Neutrophil (primary cell): Measurements from ENCODE around the gene NFATC2IP.

Source experiments
- H3K27ac ChIP-seq: fragments of 200-600 bp; sonication (generic); 2 replicates; pipeline ENCODE4 v1.5.1; 2016; ENCODE audit warnings: mild to moderate bottlenecking, moderate library complexity
- H3K27me3 ChIP-seq: fragments of 200-600 bp; sonication (generic); 2 replicates; pipeline ENCODE4 v1.6.0; 2016; ENCODE audit warnings: mild to moderate bottlenecking
- H3K36me3 ChIP-seq: fragments of 200-600 bp; sonication (generic); 2 replicates; pipeline ENCODE4 v1.5.1; 2017
- H3K4me1 ChIP-seq, 2 experiments: fragments of 200-600 bp in 1 of 2; sonication (generic) in 1 of 2; 1 replicate in 1 of 2; 2 replicates in 1 of 2; pipeline versions ENCODE4 v1.5.1 to v1.6.1; 2013 to 2016; ENCODE audit warnings: low read depth in 1 of 2, low read length in 1 of 2, mild to moderate bottlenecking in 1 of 2, moderate library complexity in 1 of 2; ENCODE audit not compliant: control insufficient read depth in 1 of 2, insufficient read depth in 1 of 2
- H3K4me3 ChIP-seq, 2 experiments: fragments of 200-600 bp in 1 of 2; sonication (generic) in 1 of 2; 1 replicate in 1 of 2; 2 replicates in 1 of 2; pipeline ENCODE4 v1.5.1; 2013 to 2016; ENCODE audit warnings: low read depth in 1 of 2, low read length in 1 of 2, mild to moderate bottlenecking in 1 of 2, moderate library complexity in 1 of 2
- H3K9me3 ChIP-seq: fragments of 200-600 bp; sonication (generic); 2 replicates; pipeline ENCODE4 v1.5.1; 2016
- TF ChIP-seq, protein P1 (sequence below): fragments of 200-600 bp; sonication (generic); IDR thresholded peaks from 2 replicates; pipeline ENCODE4 v1.5.1; 2016; ENCODE audit warnings: antibody characterized with exemption

The NFATC2IP gene

DNA sequence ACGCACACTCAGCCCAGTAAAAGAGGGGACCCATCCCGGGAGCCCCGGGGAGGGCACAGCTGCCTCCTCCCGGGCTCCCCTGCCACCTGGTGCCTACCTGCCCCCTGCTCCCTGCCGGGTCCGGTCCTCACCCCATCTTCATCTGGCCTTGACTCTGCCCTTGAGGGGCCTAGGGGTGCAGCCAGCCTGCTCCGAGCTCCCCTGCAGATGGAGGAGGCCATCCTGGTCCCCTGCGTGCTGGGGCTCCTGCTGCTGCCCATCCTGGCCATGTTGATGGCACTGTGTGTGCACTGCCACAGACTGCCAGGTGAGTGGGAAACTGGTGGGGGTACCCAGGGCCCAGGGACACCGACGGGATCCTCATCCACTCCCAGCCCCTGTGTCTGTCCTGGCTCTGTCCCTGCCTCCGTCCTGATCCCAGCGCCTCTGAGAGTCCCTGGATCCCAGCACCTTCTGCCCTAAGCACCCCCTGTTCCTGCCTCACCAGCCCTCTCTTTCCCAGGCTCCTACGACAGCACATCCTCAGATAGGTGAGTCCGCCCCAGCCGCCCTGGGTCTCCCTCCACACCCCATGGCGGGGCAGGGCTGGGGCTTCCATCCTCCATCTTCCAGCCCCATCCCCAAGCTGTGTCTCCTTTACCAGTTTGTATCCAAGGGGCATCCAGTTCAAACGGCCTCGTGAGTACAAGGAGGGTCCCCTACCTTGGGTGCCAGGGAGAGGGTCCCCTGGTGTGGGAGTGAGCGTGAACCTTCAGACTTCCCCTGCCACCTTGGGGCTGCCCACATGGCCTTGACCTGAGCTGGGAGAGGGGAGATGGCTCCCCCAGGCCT lies 34.7 kb downstream of the NFATC2IP start:
- H3K27me3 ChIP-seq: no peaks in the 10 kb centered on the region
- H3K4me1 ChIP-seq: peaks cover 15 to 19% of the 10 kb centered on the region in 2 experiments
- no peaks in the 10 kb centered on the region for H3K9me3 ChIP-seq
- H3K4me3 ChIP-seq: peak overlapping the region; percentile 47 to 62
- peaks cover 10% of the 10 kb centered on the region for H3K36me3 ChIP-seq
- no peak overlapping the region for H3K27ac ChIP-seq
- TF ChIP-seq, protein P1, sequence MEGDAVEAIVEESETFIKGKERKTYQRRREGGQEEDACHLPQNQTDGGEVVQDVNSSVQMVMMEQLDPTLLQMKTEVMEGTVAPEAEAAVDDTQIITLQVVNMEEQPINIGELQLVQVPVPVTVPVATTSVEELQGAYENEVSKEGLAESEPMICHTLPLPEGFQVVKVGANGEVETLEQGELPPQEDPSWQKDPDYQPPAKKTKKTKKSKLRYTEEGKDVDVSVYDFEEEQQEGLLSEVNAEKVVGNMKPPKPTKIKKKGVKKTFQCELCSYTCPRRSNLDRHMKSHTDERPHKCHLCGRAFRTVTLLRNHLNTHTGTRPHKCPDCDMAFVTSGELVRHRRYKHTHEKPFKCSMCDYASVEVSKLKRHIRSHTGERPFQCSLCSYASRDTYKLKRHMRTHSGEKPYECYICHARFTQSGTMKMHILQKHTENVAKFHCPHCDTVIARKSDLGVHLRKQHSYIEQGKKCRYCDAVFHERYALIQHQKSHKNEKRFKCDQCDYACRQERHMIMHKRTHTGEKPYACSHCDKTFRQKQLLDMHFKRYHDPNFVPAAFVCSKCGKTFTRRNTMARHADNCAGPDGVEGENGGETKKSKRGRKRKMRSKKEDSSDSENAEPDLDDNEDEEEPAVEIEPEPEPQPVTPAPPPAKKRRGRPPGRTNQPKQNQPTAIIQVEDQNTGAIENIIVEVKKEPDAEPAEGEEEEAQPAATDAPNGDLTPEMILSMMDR: no peak

DNA sequence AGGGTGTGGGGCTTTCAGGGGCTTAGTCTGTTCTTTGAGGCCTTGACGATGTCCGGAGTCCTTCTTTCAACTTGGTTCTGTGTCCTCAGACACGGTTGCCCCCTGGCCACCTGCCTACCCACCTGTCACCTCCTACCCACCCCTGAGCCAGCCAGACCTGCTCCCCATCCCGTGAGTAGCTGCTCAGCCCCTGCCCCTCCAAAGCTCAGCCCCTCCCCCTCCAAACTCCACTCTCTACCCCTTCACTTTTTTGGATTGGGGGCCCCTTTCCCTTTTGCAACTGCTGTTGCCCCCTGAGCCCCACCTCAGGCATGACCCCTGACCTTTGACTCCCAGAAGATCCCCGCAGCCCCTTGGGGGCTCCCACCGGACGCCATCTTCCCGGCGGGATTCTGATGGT lies 35.3 kb downstream of the NFATC2IP start:
- no peaks in the 10 kb centered on the region for H3K27me3 ChIP-seq
- no peak overlapping the region for H3K27ac ChIP-seq
- TF ChIP-seq, protein P1: no peak
- no peaks in the 10 kb centered on the region for H3K9me3 ChIP-seq
- H3K4me1 ChIP-seq: peaks cover 15 to 19% of the 10 kb centered on the region in 2 experiments
- H3K36me3 ChIP-seq: peaks cover 10% of the 10 kb centered on the region
- no peak overlapping the region for H3K4me3 ChIP-seq

DNA sequence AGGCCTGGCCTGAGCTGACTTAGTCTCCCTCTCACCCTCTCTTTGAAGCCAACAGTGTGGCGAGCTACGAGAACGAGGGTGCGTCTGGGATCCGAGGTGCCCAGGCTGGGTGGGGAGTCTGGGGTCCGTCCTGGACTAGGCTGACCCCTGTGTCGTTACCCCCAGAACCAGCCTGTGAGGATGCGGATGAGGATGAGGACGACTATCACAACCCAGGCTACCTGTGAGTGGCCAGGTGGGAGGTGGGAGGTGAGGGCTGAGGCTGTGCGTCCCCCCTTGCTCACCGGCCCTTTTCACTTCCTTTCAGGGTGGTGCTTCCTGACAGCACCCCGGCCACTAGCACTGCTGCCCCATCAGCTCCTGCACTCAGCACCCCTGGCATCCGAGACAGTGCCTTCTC lies 35.8 kb downstream of the NFATC2IP start:
- H3K36me3 ChIP-seq: peaks cover 10% of the 10 kb centered on the region
- TF ChIP-seq, protein P1: no peak

DNA sequence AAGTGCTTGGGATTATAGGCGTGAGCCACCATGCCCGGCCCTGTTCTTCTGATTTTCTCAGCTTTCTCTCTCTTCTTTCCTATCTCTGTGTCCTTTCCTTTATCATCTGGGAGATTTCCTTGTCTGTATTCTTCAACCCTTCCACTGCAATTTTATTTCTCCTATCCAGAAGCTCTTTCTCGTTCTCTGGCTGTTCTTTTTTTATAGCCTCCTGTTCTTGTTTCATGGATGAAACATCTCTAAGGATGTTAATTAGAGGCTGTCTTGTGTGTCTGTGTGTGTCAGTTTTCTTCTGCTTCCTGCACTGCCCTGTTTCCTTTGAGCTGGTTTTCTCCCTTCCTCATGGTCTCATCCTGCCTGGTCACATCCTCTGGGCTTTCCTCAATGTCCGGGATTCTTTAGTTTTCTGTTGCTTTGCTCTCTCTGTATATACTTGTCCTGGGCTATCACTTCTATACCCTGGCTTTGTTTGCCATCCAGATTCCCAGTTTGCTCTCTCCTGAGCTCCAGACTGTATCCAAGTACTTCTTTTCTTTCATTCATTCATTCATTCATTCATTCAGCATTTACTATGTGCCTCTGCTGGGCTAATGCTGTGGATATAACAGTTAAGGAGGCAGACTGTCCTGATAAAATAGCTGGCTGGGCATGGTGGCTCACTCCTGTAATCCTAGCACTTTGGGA lies 36.6 kb downstream of the NFATC2IP start:
- Histone ChIP-seq H3K9me3 (no peaks in the 10 kb centered on the region), H3K36me3 (peaks cover 9% of the 10 kb centered on the region), H3K4me1 (peaks cover 15 to 19% of the 10 kb centered on the region in 2 experiments), H3K27ac (no peak overlapping the region), H3K27me3 (no peaks in the 10 kb centered on the region), H3K4me3 (no peak overlapping the region)
- TF ChIP-seq, protein P1: no peak

More for the DNA sequence above, 35.8 kb downstream of the NFATC2IP start:
- peaks cover 15 to 19% of the 10 kb centered on the region in 2 experiments for H3K4me1 ChIP-seq
- no peak overlapping the region for H3K4me3 ChIP-seq
- no peaks in the 10 kb centered on the region for H3K9me3 ChIP-seq
- H3K27ac ChIP-seq: no peak overlapping the region
- H3K27me3 ChIP-seq: no peaks in the 10 kb centered on the region

DNA sequence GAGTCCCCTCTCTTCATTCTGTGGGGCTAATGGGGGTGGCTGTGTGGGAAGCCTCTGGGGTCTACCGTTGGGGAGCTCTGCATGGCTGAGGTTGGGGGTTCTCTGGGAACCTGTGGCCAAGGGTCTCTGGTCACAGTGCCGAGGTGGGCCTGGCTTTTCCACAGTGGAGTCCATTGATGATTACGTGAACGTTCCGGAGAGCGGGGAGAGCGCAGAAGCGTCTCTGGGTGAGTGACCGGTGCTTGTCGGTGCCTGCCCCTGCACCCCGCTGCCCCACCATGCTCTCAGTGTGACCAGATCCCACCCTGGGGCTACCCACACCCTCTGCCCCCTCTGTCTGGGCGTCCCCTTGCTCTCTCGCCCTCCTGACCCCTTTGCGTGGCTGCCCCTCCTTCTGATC lies 38.6 kb downstream of the NFATC2IP start:
- no peak overlapping the region for H3K27ac ChIP-seq
- no peak overlapping the region for H3K4me3 ChIP-seq
- H3K9me3 ChIP-seq: no peaks in the 10 kb centered on the region
- peaks cover 12 to 13% of the 10 kb centered on the region in 2 experiments for H3K4me1 ChIP-seq
- no peaks in the 10 kb centered on the region for H3K36me3 ChIP-seq
- TF ChIP-seq, protein P1: no peak
- no peaks in the 10 kb centered on the region for H3K27me3 ChIP-seq
